ENCODE measurements around the gene JAK1. TPM values are rescaled to one million over a fixed set of nuclear protein-coding genes. Genes with fewer than 3 reads are reported as not detected.

Gene JAK1
- total and polyA plus RNA-seq, 2 donors (not counting 3 experiments of a cell fraction or from before 2014, with no cell fraction given), result 68.8 to 177 TPM

DNA sequence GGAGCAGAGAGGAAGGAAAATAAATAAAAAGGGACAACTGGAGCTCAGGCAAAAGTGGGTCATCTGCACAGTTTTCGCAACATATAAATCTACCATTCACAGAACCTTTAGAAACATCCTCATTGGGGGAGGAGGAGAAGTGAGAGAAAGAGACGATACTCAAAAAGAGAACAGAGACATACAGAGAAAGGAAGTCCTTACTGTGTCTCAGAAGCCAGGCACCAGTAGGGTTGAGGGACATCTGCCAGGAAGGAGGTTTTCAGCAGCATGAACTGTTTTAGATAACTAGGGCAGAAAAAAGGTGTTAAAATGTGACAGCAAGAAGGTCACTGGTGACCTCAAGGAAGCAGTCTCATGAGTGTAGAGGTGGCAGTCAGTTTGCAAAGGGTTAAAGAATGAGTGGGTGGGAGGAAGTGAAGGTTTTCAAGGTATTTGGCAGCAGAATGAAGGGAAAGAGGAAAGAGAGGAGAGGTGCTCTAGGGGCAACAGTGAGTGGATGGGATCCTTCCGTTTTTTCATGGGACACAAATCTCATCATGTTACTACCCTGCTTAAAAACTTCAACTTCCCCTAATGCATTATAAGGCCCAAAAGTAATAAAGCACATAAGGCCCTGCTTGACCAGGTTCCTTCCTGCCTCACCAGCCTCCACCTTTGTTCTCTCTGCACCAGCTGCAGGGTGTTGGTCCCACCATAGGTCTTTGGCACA is 9.5 kb downstream of the JAK1 start:
- Histone ChIP-seq H4K20me1 (replicated peaks; ENCODE audit: control insufficient read depth, extremely low read depth, insufficient read depth, low read length) (peaks cover 4% of the 10 kb centered on the region), H3K9me3 (replicated peaks; ENCODE audit: control insufficient read depth, insufficient read depth, low read length) (no peaks in the 10 kb centered on the region), H3K27me3 (ENCODE audit: control insufficient read depth in 2 of 2, insufficient read depth in 2 of 2, low read length in 2 of 2) (no peaks in the 10 kb centered on the region), H3K4me3 (replicated peaks in 1 of 3; ENCODE audit: insufficient read depth in 1 of 3, low read depth in 1 of 3, low read length in 3 of 3) (no peak overlapping the region), H3K36me3 (ENCODE audit: control insufficient read depth in 2 of 2, extremely low read depth in 1 of 2, insufficient read depth in 2 of 2, low read length in 2 of 2) (no peaks in the 10 kb centered on the region), H3K4me1 (ENCODE audit: control insufficient read depth, extremely low read depth, insufficient read depth, low read length) (peaks cover 8% of the 10 kb centered on the region), H2AFZ (ENCODE audit: low read depth, low read length) (no peak overlapping the region), H3K4me2 (ENCODE audit: insufficient read depth, low read length) (no peak overlapping the region), H3K9ac (replicated peaks; ENCODE audit: extremely low read depth, insufficient read depth, low read length) (no peak overlapping the region), H3K79me2 (ENCODE audit: control insufficient read depth, insufficient read depth, low read length) (peaks cover 98% of the 10 kb centered on the region), H3K9me1 (replicated peaks; ENCODE audit: control insufficient read depth, extremely low read depth, insufficient read depth, low read length) (no peaks in the 10 kb centered on the region), H3K27ac (ENCODE audit: insufficient read depth, low read depth, low read length) (no peak overlapping the region)
- BruUV-seq (replicated peaks), result no TSS peak
- no peak for DNase-seq (ENCODE audit: low read depth, low spot score)
- dilution Hi-C loops (cut with MboI; ENCODE audit: extremely low pct_ligation_motif_present, low sequenced_read_pairs), result no loop called here
- no peak for FAIRE-seq
- TF ChIP-seq, protein P1, sequence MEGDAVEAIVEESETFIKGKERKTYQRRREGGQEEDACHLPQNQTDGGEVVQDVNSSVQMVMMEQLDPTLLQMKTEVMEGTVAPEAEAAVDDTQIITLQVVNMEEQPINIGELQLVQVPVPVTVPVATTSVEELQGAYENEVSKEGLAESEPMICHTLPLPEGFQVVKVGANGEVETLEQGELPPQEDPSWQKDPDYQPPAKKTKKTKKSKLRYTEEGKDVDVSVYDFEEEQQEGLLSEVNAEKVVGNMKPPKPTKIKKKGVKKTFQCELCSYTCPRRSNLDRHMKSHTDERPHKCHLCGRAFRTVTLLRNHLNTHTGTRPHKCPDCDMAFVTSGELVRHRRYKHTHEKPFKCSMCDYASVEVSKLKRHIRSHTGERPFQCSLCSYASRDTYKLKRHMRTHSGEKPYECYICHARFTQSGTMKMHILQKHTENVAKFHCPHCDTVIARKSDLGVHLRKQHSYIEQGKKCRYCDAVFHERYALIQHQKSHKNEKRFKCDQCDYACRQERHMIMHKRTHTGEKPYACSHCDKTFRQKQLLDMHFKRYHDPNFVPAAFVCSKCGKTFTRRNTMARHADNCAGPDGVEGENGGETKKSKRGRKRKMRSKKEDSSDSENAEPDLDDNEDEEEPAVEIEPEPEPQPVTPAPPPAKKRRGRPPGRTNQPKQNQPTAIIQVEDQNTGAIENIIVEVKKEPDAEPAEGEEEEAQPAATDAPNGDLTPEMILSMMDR (IDR thresholded peaks at IDR 0.05; ENCODE audit: extremely low read depth in 1 of 2, insufficient read depth in 1 of 2, low read depth in 1 of 2, low read length in 2 of 2), result no peak
- TF ChIP-seq GATA2 (IDR thresholded peaks at IDR 0.05; ENCODE audit: insufficient read depth, insufficient read length, low read depth, low read length) (no peak), EZH2 (IDR thresholded peaks at IDR 0.05; ENCODE audit: borderline replicate concordance, low read depth, low read length, severe bottlenecking) (no peak), FOS (IDR thresholded peaks at IDR 0.05; ENCODE audit: borderline replicate concordance, insufficient read depth, low read length) (no peak), MYC (IDR thresholded peaks at IDR 0.05; ENCODE audit: low read depth, low read length) (no peak), JUN (IDR thresholded peaks at IDR 0.05; ENCODE audit: borderline replicate concordance, insufficient read depth, insufficient read length, low read depth) (no peak), POLR2A (IDR thresholded peaks at IDR 0.05; ENCODE audit: low read depth, low read length) (no peak), POLR2AphosphoS5 (IDR thresholded peaks at IDR 0.05; ENCODE audit: insufficient read depth, low read depth, low read length) (no peak)
- TF ChIP-seq, protein P2, sequence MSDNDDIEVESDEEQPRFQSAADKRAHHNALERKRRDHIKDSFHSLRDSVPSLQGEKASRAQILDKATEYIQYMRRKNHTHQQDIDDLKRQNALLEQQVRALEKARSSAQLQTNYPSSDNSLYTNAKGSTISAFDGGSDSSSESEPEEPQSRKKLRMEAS (IDR thresholded peaks at IDR 0.05; ENCODE audit: insufficient read depth, insufficient read length), result no peak
- ChIA-PET CTCF (no interaction called here), POLR2A (interaction anchor here (0.6 kb wide), 1 partner anchor 354 kb away, joined by 8 read pairs; no protein-coding TSS in a partner anchor)
- intact Hi-C loops (cut with micrococcal nuclease), result no loop called here

All from endothelial cell of umbilical vein (primary cell).